GM18520 (cell line): ENCODE data around the gene EGFL7.

Source experiments
- ATAC-seq: cut with Tn5 transposase; IDR thresholded peaks from one replicate; pipeline ENCODE4 v1.9.1; 2021; ENCODE audit not compliant: unreplicated experiment

Gene EGFL7

GRCh38 chr9:136662656-136663581 is at the start of gene EGFL7:
Gene EGFL7 (plus strand): TSS chr9:136662916. CDS start chr9:136668283, 5,367 bp downstream.
- no peak for ATAC-seq

- ATAC-seq: no peak
Observed at GRCh38 chr9:136613824-136614371, 48.8 kb upstream of the EGFL7 start.

GRCh38 chr9:136614372-136614922 is 48.3 kb upstream of the EGFL7 start:
- ATAC-seq: no peak

GRCh38 chr9:136614967-136615623 is 47.6 kb upstream of the EGFL7 start:
- ATAC-seq: no peak

GRCh38 chr9:136615631-136616306 is 46.9 kb upstream of the EGFL7 start:
- ATAC-seq: no peak

- ATAC-seq: no peak
Observed at GRCh38 chr9:136616307-136616635, 46.4 kb upstream of the EGFL7 start.

GRCh38 chr9:136616948-136617695 is 45.6 kb upstream of the EGFL7 start:
- no peak for ATAC-seq

GRCh38 chr9:136617746-136618579 is 44.8 kb upstream of the EGFL7 start:
- no peak for ATAC-seq

- ATAC-seq: no peak
Observed at GRCh38 chr9:136618580-136619547, 43.9 kb upstream of the EGFL7 start.

- no peak for ATAC-seq
Observed at GRCh38 chr9:136619742-136620440, 42.8 kb upstream of the EGFL7 start.

- ATAC-seq: no peak
Observed at GRCh38 chr9:136620441-136621018, 42.2 kb upstream of the EGFL7 start.

- ATAC-seq: no peak
Observed at GRCh38 chr9:136621019-136621733, 41.5 kb upstream of the EGFL7 start.

GRCh38 chr9:136621734-136622093 is 41.0 kb upstream of the EGFL7 start:
- no peak for ATAC-seq

GRCh38 chr9:136622538-136622948 is 40.2 kb upstream of the EGFL7 start:
- ATAC-seq: no peak

- ATAC-seq: no peak
Observed at GRCh38 chr9:136623016-136623841, 39.5 kb upstream of the EGFL7 start.

- no peak for ATAC-seq
Observed at GRCh38 chr9:136623842-136624183, 38.9 kb upstream of the EGFL7 start.
